AG09309 (cell line): ENCODE data around the gene KCNJ12.
"Not testable (repeated sequence)": the region's sequence is repeated elsewhere in the genome, so short reads cannot be mapped to it uniquely, and the experiment has no call there.

Experiments used
- DNase-seq: peaks from one replicate; pipeline ENCODE4 v3.0.0-alpha.2; 2010; ENCODE audit warnings: low read depth
- H3K4me3 ChIP-seq: 2 replicates; pipeline ENCODE4 v1.5.1; 2011; ENCODE audit warnings: mild to moderate bottlenecking, low read depth, low read length, moderate library complexity; ENCODE audit not compliant: control insufficient read depth
- CTCF ChIP-seq: IDR thresholded peaks from 2 replicates; pipeline ENCODE4 v1.5.1; 2011; ENCODE audit warnings: mild to moderate bottlenecking, low read depth, low read length, inconsistent platforms; ENCODE audit not compliant: insufficient read depth, control insufficient read depth; ENCODE audit errors: missing control alignments

KCNJ12 gene

GRCh38 chr17:21410371-21410770 is 34.2 kb downstream of the KCNJ12 start:
- DNase-seq, H3K4me3 ChIP-seq: not testable (repeated sequence)

GRCh38 chr17:21410906-21411678 is 34.9 kb downstream of the KCNJ12 start:
- not testable (repeated sequence) for H3K4me3 ChIP-seq, DNase-seq

DNA sequence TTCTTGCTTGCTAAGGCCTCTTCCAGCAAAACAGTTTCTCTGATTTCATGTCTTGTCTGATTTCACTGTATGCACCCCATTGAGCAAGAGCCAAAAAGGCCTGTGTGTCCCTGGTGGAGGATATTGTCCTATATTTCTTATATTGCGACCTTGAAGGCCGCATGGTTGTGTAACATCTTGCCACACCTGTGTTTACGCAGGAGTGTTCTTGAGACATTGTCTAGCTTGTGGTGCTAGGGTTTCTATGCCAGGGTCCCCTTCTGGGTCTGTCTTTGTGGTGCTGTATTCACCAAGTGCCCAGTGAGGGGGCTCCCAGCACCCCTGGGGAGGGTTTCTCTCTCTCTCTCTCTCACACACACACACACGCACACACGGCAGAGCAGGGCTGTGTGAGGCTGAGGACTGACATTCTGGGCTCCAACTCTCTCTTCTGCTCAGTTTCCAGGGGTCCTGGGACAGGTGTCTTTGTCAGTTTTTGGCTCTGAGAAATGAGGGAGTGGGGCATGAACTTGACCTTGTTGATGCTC is 35.6 kb downstream of the KCNJ12 start:
- not testable (repeated sequence) for DNase-seq, H3K4me3 ChIP-seq

DNA sequence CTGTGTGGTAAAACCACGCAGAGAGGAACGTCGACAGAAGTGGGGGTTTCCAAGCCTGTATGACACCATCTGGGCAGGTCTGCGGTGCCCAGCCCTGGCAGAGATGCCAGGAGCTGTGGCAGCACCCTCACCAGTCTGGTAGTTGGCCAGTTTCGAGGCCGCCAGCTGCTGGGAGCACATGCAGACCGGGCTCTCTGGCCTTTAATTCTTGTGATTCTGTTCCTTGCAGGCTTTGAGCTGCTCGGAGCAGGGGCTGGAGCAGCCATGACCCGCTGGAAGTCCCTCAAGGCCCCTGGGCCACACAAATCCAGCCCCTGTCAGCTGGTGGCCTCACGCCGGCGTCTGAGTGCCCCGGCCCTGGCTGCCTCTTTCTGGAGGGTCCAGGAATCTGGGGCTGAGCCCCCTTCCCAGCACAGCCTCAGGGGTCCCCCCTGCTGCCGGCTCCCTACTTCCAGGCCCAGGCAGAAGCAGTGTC is 36.1 kb downstream of the KCNJ12 start:
- DNase-seq, H3K4me3 ChIP-seq: not testable (repeated sequence)

DNA sequence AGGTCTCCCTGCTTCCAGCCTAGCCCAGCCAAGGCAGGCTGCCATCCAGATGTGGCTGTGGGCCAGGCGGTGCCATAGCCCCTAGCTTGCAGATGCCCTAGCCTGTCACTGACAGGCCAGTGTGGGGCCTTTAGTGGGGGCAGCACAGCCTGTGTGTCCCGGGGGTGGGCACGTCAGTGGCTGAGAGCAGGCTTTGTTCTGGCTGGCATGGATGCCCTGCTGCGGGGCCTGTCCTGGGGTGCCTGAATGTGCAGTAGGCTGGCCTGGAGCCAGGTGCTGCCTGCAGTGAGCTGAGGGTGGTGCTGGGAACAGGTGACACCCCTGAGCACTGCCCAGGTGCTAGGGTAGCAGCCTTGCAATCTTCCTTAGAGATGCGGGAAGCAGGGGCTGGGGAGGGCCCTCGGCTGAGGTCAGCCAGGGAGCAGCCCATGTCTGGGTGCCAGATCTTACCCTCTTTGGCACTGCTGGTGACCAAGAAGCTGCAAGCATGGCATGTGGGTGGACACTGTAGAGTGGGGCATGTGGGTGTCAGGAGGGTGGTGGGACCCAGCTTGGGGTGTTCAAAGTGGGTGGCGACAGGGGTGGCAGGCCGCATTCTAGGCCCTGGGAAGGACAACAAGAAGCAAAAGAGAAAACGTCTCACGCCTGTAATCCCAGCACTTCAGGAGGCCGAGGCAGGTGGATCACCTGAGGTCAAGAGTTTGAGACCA is 37.6 kb downstream of the KCNJ12 start:
- not testable (repeated sequence) for H3K4me3 ChIP-seq

GRCh38 chr17:21414616-21415015 is 38.5 kb downstream of the KCNJ12 start:
- DNase-seq, H3K4me3 ChIP-seq: not testable (repeated sequence)

More for the DNA sequence above, 37.6 kb downstream of the KCNJ12 start:
- DNase-seq, result not testable (repeated sequence)

- not testable (repeated sequence) for DNase-seq, H3K4me3 ChIP-seq
Observed at GRCh38 chr17:21415166-21415990, 39.2 kb downstream of the KCNJ12 start.

DNA sequence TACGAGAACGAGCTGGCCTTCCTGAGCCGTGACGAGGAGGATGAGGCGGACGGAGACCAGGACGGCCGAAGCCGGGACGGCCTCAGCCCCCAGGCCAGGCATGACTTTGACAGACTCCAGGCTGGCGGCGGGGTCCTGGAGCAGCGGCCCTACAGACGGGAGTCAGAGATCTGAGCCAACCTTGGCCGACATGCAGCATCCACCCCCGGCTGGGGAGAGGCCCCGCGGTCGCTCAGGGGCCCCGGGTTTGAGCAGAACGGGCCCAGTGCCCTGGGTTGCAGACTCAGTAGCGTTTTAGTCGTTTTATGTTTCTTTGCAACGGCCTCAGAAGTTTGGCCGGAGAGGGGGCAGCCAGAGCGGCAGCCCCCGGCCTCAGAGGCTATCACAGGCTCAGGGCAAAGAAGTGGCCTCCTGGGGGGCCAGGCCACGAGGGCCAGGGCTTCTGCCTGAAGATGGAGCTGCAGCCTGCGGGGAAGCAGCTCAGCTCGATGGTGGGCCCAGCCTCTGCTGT is 40.4 kb downstream of the KCNJ12 start:
- H3K4me3 ChIP-seq, DNase-seq: not testable (repeated sequence)

- not testable (repeated sequence) for DNase-seq, H3K4me3 ChIP-seq
Observed at GRCh38 chr17:21417349-21417748, 41.2 kb downstream of the KCNJ12 start.

DNA sequence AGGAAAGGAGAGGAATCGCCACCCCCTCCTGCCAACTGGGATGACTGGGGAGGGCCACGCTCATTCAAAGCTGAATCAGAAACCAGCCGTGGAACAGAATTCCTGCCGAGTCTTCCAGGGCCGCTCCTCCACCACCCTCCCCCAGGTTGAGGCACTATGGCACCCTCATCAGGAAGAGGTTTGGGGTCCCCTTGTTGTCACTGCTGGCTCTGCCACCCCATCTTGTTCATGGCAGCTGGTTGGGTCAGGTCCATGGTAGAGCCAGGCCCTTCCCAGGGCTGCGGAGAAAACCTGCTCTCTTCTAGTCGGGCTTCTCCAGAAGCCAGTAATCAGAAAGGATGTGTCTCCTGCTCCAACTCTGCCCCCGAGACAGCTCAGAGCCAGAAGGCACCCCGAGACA is 41.8 kb downstream of the KCNJ12 start:
- DNase-seq, result no peak
- no peak for TF ChIP-seq CTCF
- H3K4me3 ChIP-seq, result no peak overlapping the region

DNA sequence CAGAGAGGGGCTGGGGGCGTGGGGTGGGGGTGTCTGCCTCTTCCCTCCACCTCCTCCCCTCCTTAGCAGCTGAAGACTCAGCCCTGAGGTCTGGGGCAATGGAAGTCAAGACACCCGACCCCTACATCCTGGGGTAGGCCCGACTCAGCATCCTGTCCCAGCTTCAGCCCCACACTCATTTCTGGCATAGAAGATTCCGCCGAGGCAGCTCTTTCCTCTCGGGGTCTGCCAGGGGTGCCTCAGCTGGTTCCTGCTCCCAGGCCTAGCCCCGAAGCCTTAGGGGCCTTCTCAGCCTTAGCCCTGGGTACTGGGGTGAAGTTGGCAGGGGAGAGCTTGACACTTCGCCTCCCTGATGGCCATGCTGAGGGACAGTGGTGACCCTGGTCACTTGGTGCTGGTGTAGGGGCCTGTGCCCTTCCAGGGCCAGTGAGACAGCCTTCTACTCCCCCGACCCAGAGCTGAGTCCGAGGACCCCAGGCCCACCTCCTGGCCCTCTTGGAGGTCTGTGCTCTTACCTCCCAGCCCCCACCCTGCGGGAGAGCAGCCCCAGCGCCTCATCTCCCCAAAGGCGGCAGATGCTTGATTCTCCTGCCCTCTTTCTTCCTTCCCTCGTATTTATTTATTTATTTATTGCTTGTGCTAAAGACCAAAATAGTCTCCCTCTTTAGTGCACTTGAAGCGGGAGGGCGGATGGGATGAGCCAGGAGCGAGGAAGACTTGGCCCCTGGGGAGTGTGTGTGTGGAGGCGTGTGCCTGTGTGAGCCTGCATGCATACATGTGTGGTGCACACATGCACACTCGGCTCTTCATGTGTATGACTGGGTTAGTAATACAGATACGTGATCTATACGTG is 42.5 kb downstream of the KCNJ12 start:
- no peak for DNase-seq
- no peak for TF ChIP-seq CTCF
- H3K4me3 ChIP-seq, result no peak overlapping the region
